Astrocyte of the cerebellum (primary cell): ENCODE data around the gene HK1.

ENCODE experiments used
- DNase-seq: peaks from one replicate; pipeline ENCODE4 v3.0.0-alpha.2; 2011; ENCODE audit warnings: low read depth
- H3K4me3 ChIP-seq: 2 replicates; pipeline ENCODE4 v1.5.1; 2011; ENCODE audit warnings: mild to moderate bottlenecking, low read depth, low read length, moderate library complexity
- in situ Hi-C: cut with HindIII; loops from 2 replicates; pipeline ENCODE4 v1.10.0; 2017; ENCODE audit warnings: low sequenced_read_pairs
- TF ChIP-seq, protein P1 (sequence below): IDR thresholded peaks from 2 replicates; pipeline ENCODE4 v1.5.1; 2012; ENCODE audit warnings: low read length, low read depth, moderate library complexity, mild to moderate bottlenecking; ENCODE audit errors: missing control alignments

HK1 gene

DNA sequence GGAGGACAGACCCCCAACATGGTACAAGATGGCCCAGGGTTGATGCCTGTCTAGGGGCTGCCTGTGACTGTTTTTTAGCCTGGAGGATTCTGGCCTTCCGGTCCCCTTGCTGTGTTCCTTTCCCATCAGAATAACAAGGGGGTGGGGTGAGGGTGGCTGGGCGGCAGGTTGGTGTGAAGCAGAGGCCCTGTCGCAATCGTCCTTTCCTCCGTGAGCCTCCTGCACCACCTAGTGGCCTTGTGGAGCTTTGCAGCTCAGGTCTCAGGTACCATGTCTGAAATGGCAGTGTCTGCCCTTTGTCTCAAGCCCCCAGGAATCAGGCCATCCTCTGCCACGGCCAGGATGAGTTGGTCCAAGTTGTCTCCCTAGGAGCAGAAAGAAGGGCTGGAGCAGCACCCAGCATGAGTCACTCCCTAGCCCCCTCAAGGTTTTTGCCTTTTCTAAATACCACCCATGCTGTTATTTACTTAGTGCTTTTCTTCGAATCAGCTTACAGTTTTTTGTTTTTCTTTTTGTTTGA lies 114.2 kb downstream of the HK1 start:
- in situ Hi-C loops, result no loop called here
- TF ChIP-seq, protein P1, sequence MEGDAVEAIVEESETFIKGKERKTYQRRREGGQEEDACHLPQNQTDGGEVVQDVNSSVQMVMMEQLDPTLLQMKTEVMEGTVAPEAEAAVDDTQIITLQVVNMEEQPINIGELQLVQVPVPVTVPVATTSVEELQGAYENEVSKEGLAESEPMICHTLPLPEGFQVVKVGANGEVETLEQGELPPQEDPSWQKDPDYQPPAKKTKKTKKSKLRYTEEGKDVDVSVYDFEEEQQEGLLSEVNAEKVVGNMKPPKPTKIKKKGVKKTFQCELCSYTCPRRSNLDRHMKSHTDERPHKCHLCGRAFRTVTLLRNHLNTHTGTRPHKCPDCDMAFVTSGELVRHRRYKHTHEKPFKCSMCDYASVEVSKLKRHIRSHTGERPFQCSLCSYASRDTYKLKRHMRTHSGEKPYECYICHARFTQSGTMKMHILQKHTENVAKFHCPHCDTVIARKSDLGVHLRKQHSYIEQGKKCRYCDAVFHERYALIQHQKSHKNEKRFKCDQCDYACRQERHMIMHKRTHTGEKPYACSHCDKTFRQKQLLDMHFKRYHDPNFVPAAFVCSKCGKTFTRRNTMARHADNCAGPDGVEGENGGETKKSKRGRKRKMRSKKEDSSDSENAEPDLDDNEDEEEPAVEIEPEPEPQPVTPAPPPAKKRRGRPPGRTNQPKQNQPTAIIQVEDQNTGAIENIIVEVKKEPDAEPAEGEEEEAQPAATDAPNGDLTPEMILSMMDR, result peak; percentile 97
- peak; percentile 55 for DNase-seq
- no peak overlapping the region for H3K4me3 ChIP-seq

DNA sequence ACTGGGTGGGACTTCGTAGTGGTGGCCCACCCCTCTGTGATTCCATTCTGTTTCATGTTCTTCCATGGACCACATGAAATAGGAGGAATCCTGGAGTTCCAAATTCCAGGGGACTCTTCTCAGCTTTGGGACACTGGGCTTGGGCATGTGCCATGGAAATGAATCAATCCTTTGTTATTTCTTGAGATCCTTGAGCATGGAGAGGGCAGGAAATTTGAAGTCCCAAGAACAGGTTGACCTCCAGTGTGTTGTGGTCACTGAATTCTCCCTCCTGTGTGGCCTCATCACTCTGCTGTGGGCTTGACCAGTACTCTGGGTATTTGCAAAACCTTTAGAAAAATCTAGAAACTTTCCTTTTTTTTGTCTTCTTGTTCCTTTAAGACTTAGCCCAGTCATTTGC lies 115.7 kb downstream of the HK1 start:
- TF ChIP-seq, protein P1, result no peak
- in situ Hi-C loops, result no loop called here
- no peak overlapping the region for H3K4me3 ChIP-seq
- no peak for DNase-seq

DNA sequence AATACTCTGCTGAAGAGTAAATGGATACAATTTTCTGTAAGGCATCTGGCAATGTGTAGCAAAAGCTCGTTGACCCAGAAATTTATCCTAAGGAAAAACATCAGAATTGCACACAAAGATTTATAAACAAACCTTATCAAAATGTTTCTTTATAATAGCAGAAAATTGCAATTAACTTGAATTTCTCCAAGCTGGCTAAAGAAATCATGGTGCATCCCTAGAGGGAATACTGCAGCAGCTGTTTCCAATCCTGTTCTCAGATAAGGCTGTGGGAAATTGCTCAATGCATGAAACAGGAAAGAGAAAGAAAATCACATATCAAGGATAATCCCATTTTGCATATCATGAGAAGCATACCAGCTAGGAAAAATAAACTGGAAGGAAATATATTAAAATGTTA lies 119.7 kb downstream of the HK1 start:
- in situ Hi-C loops, result no loop called here
- TF ChIP-seq, protein P1, result no peak
- no peak overlapping the region for H3K4me3 ChIP-seq
- DNase-seq, result no peak

DNA sequence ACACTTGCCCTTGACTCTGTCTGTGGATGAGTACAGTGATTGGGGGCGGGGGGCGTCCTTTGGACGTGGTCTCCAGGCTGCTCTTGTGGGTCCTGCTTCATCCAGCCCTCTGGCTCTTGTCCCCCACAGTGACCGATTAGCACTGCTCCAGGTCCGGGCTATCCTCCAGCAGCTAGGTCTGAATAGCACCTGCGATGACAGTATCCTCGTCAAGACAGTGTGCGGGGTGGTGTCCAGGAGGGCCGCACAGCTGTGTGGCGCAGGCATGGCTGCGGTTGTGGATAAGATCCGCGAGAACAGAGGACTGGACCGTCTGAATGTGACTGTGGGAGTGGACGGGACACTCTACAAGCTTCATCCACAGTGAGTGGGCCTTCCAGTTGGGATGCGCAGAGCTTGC lies 120.2 kb downstream of the HK1 start:
- in situ Hi-C loops, result no loop called here
- no peak for DNase-seq
- H3K4me3 ChIP-seq, result no peak overlapping the region
- TF ChIP-seq, protein P1, result no peak

DNA sequence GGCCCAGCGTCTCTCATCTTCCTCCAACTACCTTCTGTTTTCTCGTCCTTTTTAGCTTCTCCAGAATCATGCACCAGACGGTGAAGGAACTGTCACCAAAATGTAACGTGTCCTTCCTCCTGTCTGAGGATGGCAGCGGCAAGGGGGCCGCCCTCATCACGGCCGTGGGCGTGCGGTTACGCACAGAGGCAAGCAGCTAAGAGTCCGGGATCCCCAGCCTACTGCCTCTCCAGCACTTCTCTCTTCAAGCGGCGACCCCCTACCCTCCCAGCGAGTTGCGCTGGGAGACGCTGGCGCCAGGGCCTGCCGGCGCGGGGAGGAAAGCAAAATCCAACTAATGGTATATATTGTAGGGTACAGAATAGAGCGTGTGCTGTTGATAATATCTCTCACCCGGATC lies 122.6 kb downstream of the HK1 start:
- no peak overlapping the region for H3K4me3 ChIP-seq
- TF ChIP-seq, protein P1, result no peak
- no peak for DNase-seq
- in situ Hi-C loops, result no loop called here

DNA sequence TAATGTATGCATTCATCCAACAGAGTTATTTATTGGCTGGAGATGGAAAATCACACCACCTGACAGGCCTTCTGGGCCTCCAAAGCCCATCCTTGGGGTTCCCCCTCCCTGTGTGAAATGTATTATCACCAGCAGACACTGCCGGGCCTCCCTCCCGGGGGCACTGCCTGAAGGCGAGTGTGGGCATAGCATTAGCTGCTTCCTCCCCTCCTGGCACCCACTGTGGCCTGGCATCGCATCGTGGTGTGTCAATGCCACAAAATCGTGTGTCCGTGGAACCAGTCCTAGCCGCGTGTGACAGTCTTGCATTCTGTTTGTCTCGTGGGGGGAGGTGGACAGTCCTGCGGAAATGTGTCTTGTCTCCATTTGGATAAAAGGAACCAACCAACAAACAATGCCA lies 123.1 kb downstream of the HK1 start:
- in situ Hi-C loops, result no loop called here
- DNase-seq, result no peak
- H3K4me3 ChIP-seq, result no peak overlapping the region
- TF ChIP-seq, protein P1, result no peak

DNA sequence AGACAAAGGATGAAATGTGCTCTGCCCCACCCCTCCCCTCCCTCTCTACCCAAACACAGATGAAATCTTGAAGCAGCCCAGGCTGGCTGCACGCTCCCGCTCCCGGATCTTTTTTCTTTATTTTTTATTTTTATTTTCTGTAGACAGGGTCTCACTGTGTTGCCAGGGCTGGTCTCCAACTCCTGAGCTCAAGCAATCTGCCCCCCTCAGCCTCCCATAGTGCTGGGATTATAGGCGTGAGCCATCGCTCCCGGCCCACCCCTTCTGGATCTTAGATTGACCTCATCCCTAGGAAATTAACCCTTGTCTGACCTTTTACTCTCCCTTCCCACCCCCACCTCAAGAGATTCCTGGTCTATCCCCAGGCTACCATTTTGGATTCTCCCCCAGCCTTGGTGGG lies 124.1 kb downstream of the HK1 start:
- in situ Hi-C loops, result no loop called here
- no peak for DNase-seq
- TF ChIP-seq, protein P1, result no peak
- H3K4me3 ChIP-seq, result no peak overlapping the region
